Tibial nerve (tissue), 4 donors: Measurements from ENCODE around the gene MTHFR.

Experiments
- CTCF ChIP-seq, 5 experiments: fragments of 200-600 bp in 3 of 5; fragments of 450-650 bp in 2 of 5; sonication (generic) in 3 of 5; IDR thresholded peaks; one replicate each; pipeline ENCODE4 v1.5.1; 2016 to 2019; ENCODE audit warnings: antibody characterized with exemption in 5 of 5, mild to moderate bottlenecking in 3 of 5, moderate library complexity in 2 of 5
- EP300 ChIP-seq, 2 donors: sonication (generic); formaldehyde crosslinking; IDR thresholded peaks; one replicate each; pipeline ENCODE4 v1.6.1; 2017; ENCODE audit warnings: antibody characterized with exemption in 2 of 2, mild to moderate bottlenecking in 1 of 2

- TF ChIP-seq CTCF (IDR thresholded peaks at IDR 0.05): no peak
- no peak for TF ChIP-seq EP300 (IDR thresholded peaks at IDR 0.05)
Measured at GRCh38 chr1:11800391-11800755, 5.4 kb downstream of the MTHFR start.
